MM.1S (cell line): ENCODE measurements around the gene PLEKHO2.

Experiments used
- CTCF ChIP-seq: fragments of 300-600 bp; sonication (generic); IDR thresholded peaks from 2 replicates; pipeline ENCODE4 v1.5.1; 2016; ENCODE audit warnings: antibody characterized with exemption, low read length, mixed read lengths
- EZH2 ChIP-seq: fragments of 300-600 bp; sonication (generic); optimal IDR thresholded peaks from 2 replicates; pipeline ENCODE3; 2017; ENCODE audit warnings: low read depth, mild to moderate bottlenecking, antibody characterized with exemption, low read length, mixed read lengths
- EZH2phosphoT487 ChIP-seq: fragments of 300-600 bp; sonication (generic); IDR thresholded peaks from 2 replicates; pipeline ENCODE4 v1.6.1; 2018; ENCODE audit warnings: antibody characterized with exemption, low read length

- TF ChIP-seq CTCF (no peak), EZH2 (no peak), EZH2phosphoT487 (no peak)
Measured at GRCh38 chr15:64901141-64901540, 59.4 kb downstream of the PLEKHO2 start.
